GM23338 (cell line): ENCODE results near the gene MDGA2. TPM values are rescaled to one million over a fixed set of nuclear protein-coding genes. Genes with fewer than 3 reads are reported as not detected.

Source experiments
- ATAC-seq: fragments of 200-7000 bp; cut with Tn5 transposase; 3 replicates; pipeline ENCODE4 v1.9.1; 2020
- DNase-seq: peaks from one replicate; pipeline ENCODE4 v3.0.0-alpha.2; 2015; ENCODE audit warnings: low spot score
- H2AFZ ChIP-seq: fragments of 200-600 bp; sonication (generic); 2 replicates; pipeline ENCODE4 v1.8.0; 2016; ENCODE audit warnings: antibody characterized with exemption, mild to moderate bottlenecking, moderate library complexity
- H3F3A ChIP-seq: fragments of 200-600 bp; sonication (generic); replicated peaks from 2 replicates; pipeline ENCODE4 v1.8.0; 2017; ENCODE audit warnings: antibody characterized with exemption, mixed run types, low read depth
- H3K27ac ChIP-seq: fragments of 200-600 bp; sonication (generic); 2 replicates; pipeline ENCODE4 v1.6.1; 2016; ENCODE audit warnings: low read depth
- H3K27me3 ChIP-seq: fragments of 200-600 bp; sonication (generic); 2 replicates; pipeline ENCODE4 v1.8.0; 2016; ENCODE audit warnings: mild to moderate bottlenecking, mixed run types, moderate library complexity; ENCODE audit not compliant: insufficient read depth
- H3K36me3 ChIP-seq: fragments of 200-600 bp; sonication (generic); 2 replicates; pipeline ENCODE4 v1.8.0; 2016; ENCODE audit warnings: mild to moderate bottlenecking; ENCODE audit not compliant: insufficient read depth
- H3K4me1 ChIP-seq: fragments of 200-600 bp; sonication (generic); 2 replicates; pipeline ENCODE4 v1.8.0; 2016; ENCODE audit warnings: mild to moderate bottlenecking, moderate library complexity; ENCODE audit not compliant: insufficient read depth
- H3K4me2 ChIP-seq: fragments of 200-600 bp; sonication (generic); 2 replicates; pipeline ENCODE4 v1.7.1; 2017; ENCODE audit warnings: mixed run types
- H3K4me3 ChIP-seq: fragments of 200-600 bp; sonication (generic); 2 replicates; pipeline ENCODE4 v1.6.1; 2016; ENCODE audit warnings: mixed run types
- H3K79me2 ChIP-seq: fragments of 200-600 bp; sonication (generic); replicated peaks from 2 replicates; pipeline ENCODE4 v1.8.0; 2017; ENCODE audit warnings: mild to moderate bottlenecking; ENCODE audit not compliant: insufficient read depth
- H3K9me2 ChIP-seq: fragments of 200-600 bp; sonication (generic); 2 replicates; pipeline ENCODE4 v1.8.0; 2017; ENCODE audit not compliant: insufficient read depth
- H4K20me1 ChIP-seq: fragments of 200-600 bp; sonication (generic); replicated peaks from 2 replicates; pipeline ENCODE4 v1.8.0; 2017; ENCODE audit warnings: mild to moderate bottlenecking; ENCODE audit not compliant: insufficient read depth
- H3K27ac Mint-ChIP-seq: 2 replicates; pipeline ENCODE4 v1.8.0; 2020; ENCODE audit warnings: inconsistent platforms, mild to moderate bottlenecking, moderate library complexity, mixed read lengths
- H3K27me3 Mint-ChIP-seq: 3 replicates; pipeline ENCODE4 v1.8.0; 2022; ENCODE audit warnings: low read depth, mild to moderate bottlenecking, moderate library complexity, mixed read lengths, inconsistent platforms; ENCODE audit not compliant: insufficient read depth, poor library complexity
- H3K36me3 Mint-ChIP-seq: 3 replicates; pipeline ENCODE4 v1.8.0; 2021; ENCODE audit warnings: low read depth, mild to moderate bottlenecking, inconsistent platforms, moderate library complexity, mixed read lengths
- H3K4me1 Mint-ChIP-seq: 3 replicates; pipeline ENCODE4 v1.8.0; 2020; ENCODE audit warnings: mild to moderate bottlenecking, inconsistent platforms, mixed read lengths
- H3K4me3 Mint-ChIP-seq: 3 replicates; pipeline ENCODE4 v1.8.0; 2021; ENCODE audit warnings: moderate library complexity, mild to moderate bottlenecking, inconsistent platforms, mixed read lengths
- H3K9me3 Mint-ChIP-seq: 3 replicates; pipeline ENCODE4 v1.8.0; 2020; ENCODE audit warnings: moderate library complexity, mild to moderate bottlenecking, inconsistent platforms, mixed read lengths
- CREB1 ChIP-seq: fragments of 250-450 bp; sonication (Bioruptor Pico); IDR thresholded peaks from 2 replicates; pipeline ENCODE4 v1.5.0; 2020; ENCODE audit warnings: low read depth, mild to moderate bottlenecking, moderate library complexity
- EZH2 ChIP-seq: fragments of 200-600 bp; sonication (generic); IDR thresholded peaks from one replicate; pipeline ENCODE4 v1.8.0; 2017; ENCODE audit warnings: antibody characterized with exemption, mild to moderate bottlenecking, low read depth; ENCODE audit not compliant: unreplicated experiment
- EZH2phosphoT487 ChIP-seq: fragments of 200-600 bp; sonication (generic); IDR thresholded peaks from one replicate; pipeline ENCODE4 v1.8.1; 2018; ENCODE audit warnings: antibody characterized with exemption; ENCODE audit not compliant: unreplicated experiment
- NANOG ChIP-seq: IDR thresholded peaks from 2 replicates; pipeline ENCODE4 v1.6.1; 2016; ENCODE audit warnings: antibody characterized with exemption, borderline replicate concordance
- POLR2AphosphoS5 ChIP-seq: IDR thresholded peaks from 2 replicates; pipeline ENCODE4 v1.6.1; 2016; ENCODE audit warnings: antibody characterized with exemption, low read depth
- STAT1 ChIP-seq: IDR thresholded peaks from one replicate; pipeline ENCODE4 v1.6.1; 2016; ENCODE audit warnings: antibody characterized with exemption; ENCODE audit not compliant: unreplicated experiment
- ZNF114 ChIP-seq: fragments of 250-450 bp; sonication (Bioruptor Pico); IDR thresholded peaks from 2 replicates; pipeline ENCODE4 v1.5.0; 2020; ENCODE audit warnings: mild to moderate bottlenecking, moderate library complexity
- ZNF331 ChIP-seq: fragments of 250-450 bp; sonication (Bioruptor Pico); IDR thresholded peaks from 2 replicates; pipeline ENCODE4 v1.5.0; 2020; ENCODE audit warnings: low read depth, mild to moderate bottlenecking, moderate library complexity
- polyA plus RNA-seq: library from polyadenylated mRNA; unstranded; fragments of >200 nt; fragmentation: Nextera tagmentation; extraction: Ambion mirVana; gene quantifications from 2 replicates; pipeline ENCODE4 v1.2.1, GENCODE V29; 2016
- total RNA-seq: library from RNA; depleted of rRNA; stranded (reverse); fragments of >200 nt; shearing (Covaris generic); gene quantifications from 2 replicates; pipeline ENCODE4 v1.2.3, GENCODE V29; 2014
- TF ChIP-seq, protein P1 (sequence below), 2 experiments: fragments of 200-600 bp in 1 of 2; sonication (generic) in 1 of 2; conservative IDR thresholded peaks; 2 replicates each; pipeline versions ENCODE4 v1.5.1 to v1.6.1; 2016 to 2017; ENCODE audit warnings: antibody characterized with exemption in 2 of 2, low read depth in 2 of 2, mild to moderate bottlenecking in 2 of 2, moderate library complexity in 1 of 2
- TF ChIP-seq, protein P2 (sequence below): IDR thresholded peaks from 2 replicates; pipeline ENCODE4 v1.6.1; 2016; ENCODE audit warnings: antibody characterized with exemption

MDGA2 gene
- total and polyA plus RNA-seq, 2 experiments from 2014 or later, result 0.68 to 1.7 TPM

DNA sequence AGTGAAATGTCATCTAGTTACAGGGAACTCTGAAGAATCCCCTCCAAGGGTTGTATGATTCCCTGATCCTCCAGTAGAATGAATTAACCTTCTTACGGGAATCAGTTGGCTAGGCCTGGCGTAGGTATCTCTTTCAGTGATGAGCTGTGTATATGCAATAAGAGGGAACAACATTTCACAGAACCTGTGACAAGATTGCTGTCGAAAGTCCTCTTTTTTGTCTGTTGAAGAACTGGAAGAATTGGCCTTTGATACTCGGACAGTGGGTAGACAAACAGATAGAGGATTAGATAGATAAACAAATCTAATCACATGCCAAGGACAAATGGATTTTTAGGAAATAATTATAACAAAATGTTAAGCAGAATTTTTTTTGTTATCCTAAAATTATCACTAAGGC is 184.6 kb downstream of the MDGA2 start (continued):
- TF ChIP-seq, protein P1, sequence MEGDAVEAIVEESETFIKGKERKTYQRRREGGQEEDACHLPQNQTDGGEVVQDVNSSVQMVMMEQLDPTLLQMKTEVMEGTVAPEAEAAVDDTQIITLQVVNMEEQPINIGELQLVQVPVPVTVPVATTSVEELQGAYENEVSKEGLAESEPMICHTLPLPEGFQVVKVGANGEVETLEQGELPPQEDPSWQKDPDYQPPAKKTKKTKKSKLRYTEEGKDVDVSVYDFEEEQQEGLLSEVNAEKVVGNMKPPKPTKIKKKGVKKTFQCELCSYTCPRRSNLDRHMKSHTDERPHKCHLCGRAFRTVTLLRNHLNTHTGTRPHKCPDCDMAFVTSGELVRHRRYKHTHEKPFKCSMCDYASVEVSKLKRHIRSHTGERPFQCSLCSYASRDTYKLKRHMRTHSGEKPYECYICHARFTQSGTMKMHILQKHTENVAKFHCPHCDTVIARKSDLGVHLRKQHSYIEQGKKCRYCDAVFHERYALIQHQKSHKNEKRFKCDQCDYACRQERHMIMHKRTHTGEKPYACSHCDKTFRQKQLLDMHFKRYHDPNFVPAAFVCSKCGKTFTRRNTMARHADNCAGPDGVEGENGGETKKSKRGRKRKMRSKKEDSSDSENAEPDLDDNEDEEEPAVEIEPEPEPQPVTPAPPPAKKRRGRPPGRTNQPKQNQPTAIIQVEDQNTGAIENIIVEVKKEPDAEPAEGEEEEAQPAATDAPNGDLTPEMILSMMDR (conservative IDR thresholded peaks at IDR 0.05; ENCODE audit: low read depth in 2 of 2), result no peak
- TF ChIP-seq STAT1, result no peak

DNA sequence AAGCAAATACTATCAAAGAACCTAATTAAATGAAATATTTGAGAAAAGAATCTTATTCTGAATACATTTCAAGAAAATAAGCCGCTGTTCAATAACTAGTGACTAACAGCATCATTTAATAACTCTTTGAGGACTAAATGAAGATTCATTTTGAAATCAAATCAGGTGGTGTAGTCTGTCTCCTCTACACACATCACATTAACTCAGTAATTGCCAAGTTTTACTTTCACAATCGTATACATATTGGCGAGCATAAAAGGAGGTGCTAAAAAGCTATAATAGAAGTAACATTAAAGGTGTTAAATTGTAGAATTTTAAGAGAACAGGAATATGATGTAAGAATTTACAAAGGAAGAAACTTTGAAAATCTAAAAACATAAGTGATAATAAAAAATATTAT is 185.1 kb downstream of the MDGA2 start:
- DNase-seq, result no peak
- Mint-ChIP-seq H3K4me1 (no peaks in the 10 kb centered on the region; the same call in 2 of the 3 replicates), H3K27ac (no peak overlapping the region)

More for the DNA sequence above, 185.1 kb downstream of the MDGA2 start:
- peaks cover 12% of the 10 kb centered on the region for H3K9me3 Mint-ChIP-seq
- no peaks in the 10 kb centered on the region for H3K27me3 Mint-ChIP-seq
- H2AFZ ChIP-seq, result no peak overlapping the region
- H3K79me2 ChIP-seq, result no peaks in the 10 kb centered on the region
- ATAC-seq, result no peak
- no peaks in the 10 kb centered on the region for H4K20me1 ChIP-seq
- no peaks in the 10 kb centered on the region for H3K27me3 ChIP-seq
- H3K36me3 ChIP-seq, result no peaks in the 10 kb centered on the region
- no peaks in the 10 kb centered on the region for H3F3A ChIP-seq
- H3K4me1 ChIP-seq, result no peaks in the 10 kb centered on the region
- H3K27ac ChIP-seq, result no peak overlapping the region
- no peak overlapping the region for H3K4me2 ChIP-seq
- H3K4me3 ChIP-seq, result no peak overlapping the region
- no peak overlapping the region for H3K4me3 Mint-ChIP-seq
- no peak for TF ChIP-seq STAT1
- TF ChIP-seq, protein P1 (conservative IDR thresholded peaks at IDR 0.05; ENCODE audit: low read depth in 2 of 2), result no peak
- no peak for TF ChIP-seq ZNF114 (CRISPR knock-in tag)
- no peak for TF ChIP-seq ZNF331
- TF ChIP-seq, protein P2, sequence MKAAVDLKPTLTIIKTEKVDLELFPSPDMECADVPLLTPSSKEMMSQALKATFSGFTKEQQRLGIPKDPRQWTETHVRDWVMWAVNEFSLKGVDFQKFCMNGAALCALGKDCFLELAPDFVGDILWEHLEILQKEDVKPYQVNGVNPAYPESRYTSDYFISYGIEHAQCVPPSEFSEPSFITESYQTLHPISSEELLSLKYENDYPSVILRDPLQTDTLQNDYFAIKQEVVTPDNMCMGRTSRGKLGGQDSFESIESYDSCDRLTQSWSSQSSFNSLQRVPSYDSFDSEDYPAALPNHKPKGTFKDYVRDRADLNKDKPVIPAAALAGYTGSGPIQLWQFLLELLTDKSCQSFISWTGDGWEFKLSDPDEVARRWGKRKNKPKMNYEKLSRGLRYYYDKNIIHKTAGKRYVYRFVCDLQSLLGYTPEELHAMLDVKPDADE, result no peak
- no peak for TF ChIP-seq EZH2phosphoT487
- TF ChIP-seq NANOG, result no peak
- no peak for TF ChIP-seq POLR2AphosphoS5
- no peak for TF ChIP-seq CREB1
- TF ChIP-seq EZH2, result no peak
- no peaks in the 10 kb centered on the region for H3K9me2 ChIP-seq
- H3K36me3 Mint-ChIP-seq, result peaks cover 6% of the 10 kb centered on the region; the same call in 2 of the 3 replicates
